ENCODE measurements around the gene TTC38. TPM values are rescaled to one million over a fixed set of nuclear protein-coding genes. Genes with fewer than 3 reads are reported as not detected.
A peak's percentile ranks its signal among the peaks of the same experiment; 100 is the strongest.

The TTC38 gene
- total and polyA plus RNA-seq, 3 donors from 2014 or later: 15.7 to 44.2 (median 36.4) TPM

- intact Hi-C loops (cut with DNase I; ENCODE audit: low total_unique reads): no loop called here
- Histone ChIP-seq H3K9me3 (no peaks in the 10 kb centered on the region), H3K4me1 (no peaks in the 10 kb centered on the region), H3K27ac (no peak overlapping the region), H3K36me3 (ENCODE audit: low read depth, missing control alignments) (no peaks in the 10 kb centered on the region), H3K4me3 (no peak overlapping the region), H3K27me3 (no peaks in the 10 kb centered on the region)
- DNase-seq: peak; percentile 48
- TF ChIP-seq POLR2A (IDR thresholded peaks at IDR 0.05): no peak
- no peak for TF ChIP-seq CTCF (IDR thresholded peaks at IDR 0.05)
- 41 to 60% methylated on average over 9 of the region's 9 CpGs for WGBS, 2 donors
These were observed 34.6 kb upstream of the TTC38 start for GRCh38 chr22:46233231-46233630.

- Histone ChIP-seq H3K4me1 (no peaks in the 10 kb centered on the region), H3K27ac (no peak overlapping the region), H3K27me3 (no peaks in the 10 kb centered on the region), H3K36me3 (ENCODE audit: low read depth, missing control alignments) (no peaks in the 10 kb centered on the region), H3K4me3 (peak overlapping the region in 1 of 2 donors; percentile 7), H3K9me3 (no peaks in the 10 kb centered on the region)
- intact Hi-C loops (cut with DNase I; ENCODE audit: low total_unique reads): no loop called here
- no peak for TF ChIP-seq POLR2A (IDR thresholded peaks at IDR 0.05)
- no peak for TF ChIP-seq CTCF (IDR thresholded peaks at IDR 0.05)
- DNase-seq: peak; percentile 34
- 71 to 79% methylated on average over 12 of the region's 12 CpGs for WGBS, 2 donors
These were observed 32.8 kb upstream of the TTC38 start for GRCh38 chr22:46234969-46235368.

- no peak overlapping the region for H3K27ac ChIP-seq
These were observed 30.2 kb upstream of the TTC38 start for GRCh38 chr22:46237453-46238124.

GRCh38 chr22:46238541-46238940, 29.3 kb upstream of the TTC38 start:
- Histone ChIP-seq H3K27me3 (no peaks in the 10 kb centered on the region), H3K4me1 (peaks cover 8% of the 10 kb centered on the region), H3K4me3 (no peak overlapping the region), H3K27ac (no peak overlapping the region), H3K9me3 (no peaks in the 10 kb centered on the region), H3K36me3 (ENCODE audit: low read depth, missing control alignments) (no peaks in the 10 kb centered on the region)
- WGBS, 2 donors: 90 to 92% methylated on average over 16 of the region's 16 CpGs
- DNase-seq: no peak
- intact Hi-C loops (cut with DNase I; ENCODE audit: low total_unique reads): no loop called here
- no peak for TF ChIP-seq CTCF (IDR thresholded peaks at IDR 0.05)
- no peak for TF ChIP-seq POLR2A (IDR thresholded peaks at IDR 0.05)

More at GRCh38 chr22:46237453-46238124, 30.2 kb upstream of the TTC38 start:
- no peaks in the 10 kb centered on the region for H3K27me3 ChIP-seq
- H3K4me1 ChIP-seq: peaks cover 7% of the 10 kb centered on the region
- DNase-seq: no peak
- H3K36me3 ChIP-seq (ENCODE audit: low read depth, missing control alignments): no peaks in the 10 kb centered on the region
- intact Hi-C loops (cut with DNase I; ENCODE audit: low total_unique reads): no loop called here
- H3K9me3 ChIP-seq: no peaks in the 10 kb centered on the region
- TF ChIP-seq CTCF (IDR thresholded peaks at IDR 0.05) (no peak), POLR2A (IDR thresholded peaks at IDR 0.05) (no peak)
- no peak overlapping the region for H3K4me3 ChIP-seq
- WGBS, 2 donors: 91 to 94% methylated on average over 12 of the region's 12 CpGs

Data from testis (tissue), 3 donors.